NCI-H524 treated with DMSO at 0.1 percent for 48 hours (cell line): ENCODE data around the gene EXD3.
"Not testable (repeated sequence)": the region's sequence is repeated elsewhere in the genome, so short reads cannot be mapped to it uniquely, and the experiment has no call there.

Experiments
- DNase-seq: peaks from one replicate; lab custom pipeline; 2025; lab: John Stamatoyannopoulos, UW

Gene EXD3

DNA sequence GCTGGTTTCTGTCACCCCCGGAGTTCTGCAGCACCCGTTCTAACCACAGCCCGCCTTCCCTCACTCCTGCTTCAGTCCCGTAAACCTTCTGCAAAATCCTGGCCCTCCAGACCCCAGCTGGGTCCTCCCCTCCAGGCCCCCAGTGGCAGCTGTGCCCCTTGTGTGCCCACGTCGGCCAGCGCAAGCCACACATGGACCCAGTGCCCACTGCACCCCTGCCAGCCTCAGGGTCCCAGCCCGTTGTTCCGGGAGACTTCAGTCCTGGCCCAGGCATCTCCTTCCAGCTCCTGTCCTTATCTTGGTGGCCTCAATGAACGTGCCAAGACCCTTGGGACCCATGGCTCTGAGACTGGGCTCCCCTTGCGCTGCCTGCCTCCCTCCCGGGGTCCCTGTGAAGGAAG is 43.2 kb downstream of the EXD3 start:
- DNase-seq: no peak

DNA sequence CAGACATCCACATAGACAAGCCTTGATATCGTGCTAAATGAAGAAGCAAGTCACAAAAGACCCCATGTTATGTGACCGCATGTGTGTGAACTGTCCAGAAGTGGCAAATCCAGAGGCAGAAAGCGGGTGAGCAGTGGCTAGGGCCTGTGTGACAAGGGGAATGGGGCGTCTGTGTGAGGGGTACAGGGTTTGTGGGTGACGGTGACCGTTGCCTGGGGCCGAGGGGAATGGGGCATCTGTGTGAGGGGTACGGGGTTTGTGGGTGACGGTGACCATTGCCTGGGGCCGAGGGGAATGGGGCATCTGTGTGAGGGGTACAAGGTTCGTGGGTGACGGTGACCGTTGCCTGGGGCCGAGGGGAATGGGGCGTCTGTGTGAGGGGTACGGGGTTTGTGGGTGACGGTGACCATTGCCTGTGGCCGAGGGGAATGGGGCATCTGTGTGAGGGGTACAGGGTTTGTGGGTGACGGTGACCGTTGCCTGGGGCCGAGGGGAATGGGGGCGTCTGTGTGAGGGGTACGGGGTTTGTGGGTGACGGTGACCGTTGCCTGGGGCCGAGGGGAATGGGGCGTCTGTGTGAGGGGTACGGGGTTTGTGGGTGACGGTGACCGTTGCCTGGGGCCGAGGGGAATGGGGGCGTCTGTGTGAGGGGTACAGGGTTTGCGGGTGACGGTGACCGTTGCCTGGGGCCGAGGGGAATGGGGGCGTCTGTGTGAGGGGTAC is 44.1 kb downstream of the EXD3 start:
- not testable (repeated sequence) for DNase-seq

DNA sequence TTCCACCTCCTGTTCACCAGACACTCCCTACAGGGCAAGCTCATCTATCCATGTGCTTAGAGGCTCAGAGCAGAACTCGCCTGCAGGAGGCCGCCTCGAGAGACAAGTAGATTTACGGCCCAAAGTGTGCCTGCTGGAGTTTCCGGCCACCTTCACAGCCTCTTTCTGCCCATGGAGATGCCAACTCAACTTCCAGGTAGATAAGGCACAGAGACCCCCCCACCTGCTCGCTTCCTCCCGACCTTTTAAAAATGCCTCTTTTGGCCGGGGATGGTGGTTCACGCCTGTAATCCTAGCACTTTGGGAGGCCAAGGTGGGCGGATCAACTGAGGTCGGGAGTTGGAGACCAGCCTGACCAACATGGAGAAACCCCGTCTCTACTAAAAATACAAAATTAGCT is 46.6 kb downstream of the EXD3 start:
- no peak for DNase-seq

DNA sequence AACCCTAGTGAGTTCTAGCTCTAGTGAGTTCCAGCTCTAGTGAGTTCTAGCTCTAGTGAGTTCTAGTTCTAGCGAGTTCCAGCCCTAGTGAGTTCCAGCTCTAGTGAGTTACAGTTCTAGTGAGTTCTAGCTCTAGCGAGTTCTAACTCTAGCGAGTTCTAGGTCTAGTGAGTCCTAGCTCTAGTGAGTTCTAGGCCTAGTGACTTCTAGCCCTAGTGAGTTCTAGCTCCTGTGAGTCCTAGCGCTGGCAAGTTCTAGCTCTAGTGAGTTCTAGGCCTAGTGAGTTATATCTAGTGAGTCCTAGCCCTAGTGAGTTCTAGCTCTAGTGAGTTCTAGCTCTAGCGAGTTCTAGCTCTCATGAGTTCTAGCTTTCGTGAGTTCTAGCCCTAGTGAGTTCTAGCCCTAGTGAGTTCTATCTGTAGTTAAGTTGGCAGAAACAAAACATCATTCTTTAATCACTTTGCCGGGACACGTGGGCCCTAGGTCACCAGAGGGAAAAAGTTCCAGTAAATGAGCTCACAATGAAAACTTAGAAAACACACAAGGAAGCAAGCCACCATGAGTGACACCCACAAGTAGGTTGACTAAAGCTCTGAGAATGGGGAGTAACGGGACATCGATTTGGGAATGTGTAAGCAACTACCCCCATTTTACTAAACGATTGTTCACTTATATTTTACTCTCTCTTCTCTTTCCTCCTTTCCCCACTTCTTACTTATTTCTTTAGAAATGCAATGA is 47.5 kb downstream of the EXD3 start:
- DNase-seq: no peak

DNA sequence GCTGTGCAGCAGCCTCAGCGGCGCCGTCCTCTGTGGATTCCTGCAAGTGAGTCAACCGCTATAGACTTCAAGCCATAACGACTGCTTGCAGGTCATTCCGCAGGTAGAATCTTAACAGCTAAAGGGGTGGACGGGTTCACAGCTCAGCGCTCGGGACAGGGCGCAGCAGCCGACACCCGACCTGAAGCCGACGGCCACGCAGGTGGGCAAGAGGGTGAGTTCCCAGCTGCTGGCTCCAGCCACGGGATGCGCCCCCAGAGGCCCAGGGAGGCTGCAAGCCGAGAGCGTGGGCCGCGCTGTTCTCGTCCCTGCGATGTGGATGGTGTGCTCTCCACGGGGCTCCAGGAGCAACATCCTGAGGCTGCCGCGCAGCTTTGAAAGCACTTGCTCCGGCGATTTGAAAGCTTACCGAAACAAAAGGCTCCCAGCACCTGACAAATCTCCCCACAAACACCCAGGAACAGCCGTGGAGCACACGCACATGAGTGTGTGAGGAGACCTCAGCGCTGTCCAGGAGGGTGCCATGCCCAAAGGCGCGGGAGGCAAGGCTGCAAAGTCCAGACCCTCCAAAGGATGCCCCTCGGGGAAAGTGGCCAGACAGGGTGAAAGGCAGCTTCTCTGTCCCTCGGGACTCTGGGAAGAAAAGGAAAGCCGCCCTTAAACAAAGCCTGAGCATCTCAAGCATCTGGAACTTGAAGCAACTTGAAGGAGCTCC is 48.7 kb downstream of the EXD3 start:
- no peak for DNase-seq

DNA sequence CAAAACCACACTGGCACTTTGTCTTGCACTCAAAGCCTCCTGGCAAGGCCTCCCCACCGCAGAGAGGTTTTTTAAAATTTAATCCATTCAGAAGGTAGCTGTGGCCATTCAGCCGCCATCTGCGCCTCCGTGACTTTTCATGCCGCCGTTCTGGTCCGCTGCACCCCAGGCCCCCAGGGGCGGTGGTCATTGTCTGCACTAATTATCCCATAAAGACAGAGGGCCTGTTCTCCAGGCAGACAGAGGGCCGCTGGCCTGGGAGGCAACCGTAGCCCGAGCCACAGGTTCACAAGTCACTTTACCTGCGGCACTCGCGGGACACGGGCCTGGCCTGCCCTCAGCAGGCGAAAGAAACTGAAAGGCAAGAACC is 49.4 kb downstream of the EXD3 start:
- DNase-seq: no peak

DNA sequence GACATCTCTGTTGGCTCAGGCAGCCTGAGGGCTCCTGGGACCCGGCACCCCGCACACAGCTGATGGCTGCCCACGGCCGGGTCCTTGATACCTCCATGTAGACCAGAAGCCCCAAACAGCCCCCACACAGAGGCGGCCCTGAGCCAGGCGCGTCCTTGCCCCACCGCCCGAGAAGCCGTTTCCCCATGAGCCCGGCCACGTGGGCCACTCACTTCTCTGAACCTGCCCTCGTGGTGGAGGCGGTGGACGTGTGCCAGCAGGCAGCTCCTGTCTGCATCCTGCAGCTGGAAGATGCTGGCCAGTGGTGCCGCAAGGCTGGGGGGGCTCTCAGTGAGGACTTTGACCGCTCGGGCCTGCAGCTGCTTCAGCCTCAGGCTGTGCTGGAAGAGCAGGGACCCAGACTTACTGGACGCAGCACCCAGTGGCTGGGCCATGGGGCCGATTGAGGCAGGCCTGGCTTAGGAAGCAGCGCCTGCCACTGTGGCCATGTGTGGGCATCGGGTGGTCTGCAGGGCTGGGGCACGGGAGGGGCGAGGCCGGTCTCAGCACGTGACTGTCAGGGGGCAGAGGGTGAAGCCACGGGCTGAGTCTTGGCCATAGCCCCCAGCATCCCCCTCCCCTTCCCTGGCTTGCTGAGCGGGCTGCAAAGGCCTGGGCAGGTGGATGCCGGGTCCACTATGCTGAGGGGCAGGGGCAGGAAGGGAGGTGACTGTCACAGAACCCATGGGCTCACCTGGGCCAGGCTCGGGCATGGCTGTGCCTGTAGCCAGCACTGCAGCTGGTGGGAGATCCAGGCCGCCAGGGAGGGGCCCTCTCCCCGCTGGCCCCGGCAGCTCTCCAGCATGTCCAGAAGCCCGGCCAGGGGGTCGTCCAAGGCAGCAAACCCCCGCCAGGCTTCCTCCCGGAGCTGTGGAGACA is 50.0 kb downstream of the EXD3 start:
- no peak for DNase-seq

DNA sequence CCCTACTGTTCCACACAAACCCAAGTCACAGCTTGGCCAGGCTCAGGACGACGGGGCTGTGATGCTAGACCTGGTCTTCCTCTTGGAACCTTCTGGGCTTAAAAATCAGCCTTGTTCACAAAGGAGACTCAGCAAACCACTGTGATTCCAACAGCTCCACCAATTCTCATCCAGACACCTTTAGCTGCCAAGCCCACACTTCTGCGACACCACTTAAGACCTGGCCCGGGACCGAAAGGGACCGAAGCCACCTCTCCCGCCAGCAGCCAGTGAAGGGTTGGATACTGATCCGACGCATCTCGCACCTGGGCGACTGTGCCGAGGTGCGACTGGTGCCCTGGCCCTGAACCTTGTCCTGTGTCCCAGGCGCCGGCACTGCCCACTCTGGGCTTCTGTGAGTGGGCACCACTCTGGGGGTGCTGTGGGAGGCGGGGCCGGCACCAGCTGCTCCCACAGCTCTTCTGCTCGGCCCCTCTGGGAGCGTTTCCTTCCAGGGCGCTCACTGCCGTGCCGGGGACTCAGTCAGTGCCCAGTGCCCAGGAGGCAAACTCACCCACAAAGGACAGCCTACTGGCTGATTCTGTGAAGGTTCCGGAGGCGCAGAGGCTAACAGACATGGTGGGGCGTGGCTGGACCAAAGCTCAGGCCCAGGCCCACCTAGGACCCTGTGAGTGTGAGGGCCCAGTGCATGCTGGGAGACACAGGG is 50.9 kb downstream of the EXD3 start:
- no peak for DNase-seq

DNA sequence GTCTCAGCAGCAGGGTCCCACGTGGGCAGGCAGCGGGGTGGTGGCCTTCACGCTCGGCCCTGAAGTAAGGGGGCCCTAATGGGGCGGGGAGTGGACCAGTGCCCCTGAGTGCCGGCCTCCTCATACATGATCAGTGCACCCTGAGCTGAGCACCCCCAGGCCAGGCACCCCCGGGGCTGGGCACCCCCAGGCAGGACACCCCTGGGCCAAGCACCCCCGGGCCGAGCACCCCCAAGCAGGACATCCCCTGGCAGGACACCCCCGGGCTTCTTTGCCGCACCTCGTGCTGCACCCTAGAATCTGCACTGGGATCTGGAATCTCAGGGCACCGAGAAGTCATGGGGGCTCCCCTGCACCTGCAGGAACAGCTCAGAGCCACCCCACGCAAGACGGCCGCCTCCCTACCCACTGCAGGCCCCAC is 51.4 kb downstream of the EXD3 start:
- DNase-seq: no peak

DNA sequence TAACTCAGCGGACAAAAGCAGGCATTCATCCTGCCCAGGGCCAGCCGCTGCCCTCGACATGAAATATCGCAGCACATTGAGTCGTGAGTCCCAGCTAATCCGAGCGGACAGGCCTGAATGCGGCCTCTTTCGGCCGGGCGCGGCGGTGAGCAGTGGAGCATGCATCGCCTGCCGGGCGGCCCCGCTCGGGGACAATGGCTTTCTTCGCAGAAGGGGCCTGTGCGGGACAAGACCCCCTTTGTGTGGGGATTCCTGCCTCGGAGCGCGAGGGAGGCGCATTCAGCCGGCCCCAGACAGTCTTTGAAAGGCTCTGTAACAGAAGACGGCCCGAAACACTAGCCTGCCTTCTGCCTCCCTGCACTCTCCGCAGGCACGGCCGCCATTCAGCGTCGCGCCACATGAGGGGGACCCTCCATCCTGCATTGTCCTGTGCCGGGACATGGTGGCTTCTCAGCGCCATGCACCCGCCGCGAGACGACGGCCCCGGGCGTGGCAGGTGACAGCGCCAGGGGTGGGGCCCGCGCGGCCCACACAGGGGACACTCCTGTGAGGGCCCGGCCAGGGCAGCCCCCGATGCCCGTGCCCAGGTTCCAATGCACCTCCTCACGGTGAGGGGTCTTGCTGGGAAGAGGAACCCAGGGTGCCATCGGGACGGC is 52.0 kb downstream of the EXD3 start:
- DNase-seq: no peak

DNA sequence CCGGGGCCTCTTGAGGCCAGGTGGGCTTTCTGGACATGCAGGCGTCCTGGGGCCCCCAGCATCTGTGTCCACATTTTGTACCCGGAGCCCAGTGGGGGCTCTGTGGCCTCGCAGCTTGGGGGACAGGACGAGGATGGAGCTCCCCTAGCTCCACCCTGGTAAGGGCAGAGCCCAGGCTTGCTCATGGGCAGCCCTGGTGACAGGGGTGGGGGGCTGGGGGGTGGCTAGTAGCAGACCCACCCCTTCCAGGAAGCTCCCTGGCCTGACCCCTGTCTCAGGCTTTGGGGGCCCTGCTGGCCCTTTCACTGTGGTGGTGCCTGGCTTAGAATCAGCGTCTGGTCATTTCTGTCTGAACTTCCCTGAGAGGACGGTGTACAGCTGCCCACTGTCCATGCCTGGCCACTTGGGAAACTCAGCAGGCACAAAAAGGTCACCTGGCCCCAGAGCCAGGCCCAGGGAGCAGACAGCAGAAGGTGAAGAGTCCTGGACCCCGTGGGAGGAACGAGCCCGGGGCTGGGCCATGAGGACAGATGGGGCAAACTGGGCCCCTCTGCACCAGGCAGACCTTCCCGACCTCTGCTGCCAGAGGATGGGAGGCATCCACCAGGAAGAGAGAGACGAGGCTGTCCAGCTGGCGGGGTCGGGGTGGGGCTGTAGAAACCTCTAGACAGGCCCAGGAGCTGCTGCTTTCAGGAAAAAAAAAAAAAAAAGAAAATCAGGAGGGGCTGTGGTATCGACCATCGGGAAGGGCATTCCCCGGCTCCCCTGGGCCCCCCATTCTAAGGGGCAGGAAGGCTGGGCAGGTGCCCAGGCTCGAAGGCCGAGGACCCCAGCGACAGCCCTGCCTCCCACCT is 52.8 kb downstream of the EXD3 start:
- no peak for DNase-seq

DNA sequence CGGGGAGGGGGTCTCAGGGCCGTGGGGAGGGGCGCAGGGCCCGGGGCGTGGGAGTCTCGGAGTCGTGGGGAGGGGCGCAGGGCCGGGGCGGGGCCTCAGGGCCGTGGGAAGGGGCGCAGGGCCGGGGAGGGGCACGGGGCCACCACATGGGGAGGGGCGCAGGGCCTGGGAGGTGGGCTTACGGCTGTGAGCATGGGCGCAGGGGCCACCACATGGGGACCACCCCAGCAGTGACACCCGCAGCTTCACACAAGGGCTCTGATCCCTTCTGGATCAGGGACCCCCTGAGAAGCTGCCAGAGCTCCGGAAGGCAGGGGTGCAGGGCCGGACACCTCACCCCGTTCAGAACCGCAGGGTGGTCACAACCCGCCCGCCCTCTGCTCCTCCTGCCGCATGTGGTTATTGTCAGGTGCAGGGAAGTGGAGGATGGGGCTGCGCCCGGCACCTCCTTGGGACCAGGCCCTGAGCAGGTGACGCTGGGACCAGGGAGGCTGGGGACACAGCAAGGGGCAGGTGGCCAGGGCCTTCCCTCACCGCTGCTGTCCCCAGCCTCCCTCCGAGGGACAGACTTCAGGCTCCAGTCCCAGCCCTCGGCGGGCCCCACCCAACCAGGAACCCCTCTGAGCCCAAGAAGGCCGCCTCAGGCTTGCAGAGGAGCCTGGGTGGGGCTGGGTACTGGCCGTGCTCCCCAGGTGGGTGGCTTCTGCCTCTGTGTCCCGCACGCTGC is 53.7 kb downstream of the EXD3 start:
- no peak for DNase-seq

DNA sequence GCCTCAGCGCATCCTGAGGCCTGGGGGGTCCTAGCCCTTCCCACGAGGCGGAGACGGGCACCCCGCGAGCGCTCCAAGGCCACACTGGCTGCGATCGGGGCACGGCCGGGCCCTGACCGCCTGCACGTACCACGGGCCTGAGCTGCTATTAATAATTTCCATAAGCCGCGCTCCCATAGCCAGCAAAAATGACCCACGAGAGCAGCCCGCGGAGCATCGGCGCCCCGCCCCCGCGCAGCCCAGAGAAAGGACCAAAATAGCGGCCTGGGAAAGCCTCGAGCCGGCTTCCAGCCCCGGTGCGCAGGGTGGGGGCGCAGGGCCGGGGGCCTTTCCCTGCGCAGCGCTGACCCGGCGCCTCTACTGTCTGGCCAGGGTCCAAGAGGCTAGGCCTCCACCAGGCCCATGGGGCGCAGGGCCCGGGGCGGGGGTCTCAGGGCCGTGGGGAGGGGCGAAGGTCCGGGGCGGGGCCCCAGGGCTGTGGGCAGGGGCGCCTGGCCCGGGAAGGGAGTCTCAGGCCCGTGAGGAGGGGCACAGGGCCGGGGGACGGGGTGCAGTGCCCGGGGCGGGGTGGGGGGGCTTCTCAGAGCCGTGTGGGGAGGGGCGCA is 54.4 kb downstream of the EXD3 start:
- no peak for DNase-seq

DNA sequence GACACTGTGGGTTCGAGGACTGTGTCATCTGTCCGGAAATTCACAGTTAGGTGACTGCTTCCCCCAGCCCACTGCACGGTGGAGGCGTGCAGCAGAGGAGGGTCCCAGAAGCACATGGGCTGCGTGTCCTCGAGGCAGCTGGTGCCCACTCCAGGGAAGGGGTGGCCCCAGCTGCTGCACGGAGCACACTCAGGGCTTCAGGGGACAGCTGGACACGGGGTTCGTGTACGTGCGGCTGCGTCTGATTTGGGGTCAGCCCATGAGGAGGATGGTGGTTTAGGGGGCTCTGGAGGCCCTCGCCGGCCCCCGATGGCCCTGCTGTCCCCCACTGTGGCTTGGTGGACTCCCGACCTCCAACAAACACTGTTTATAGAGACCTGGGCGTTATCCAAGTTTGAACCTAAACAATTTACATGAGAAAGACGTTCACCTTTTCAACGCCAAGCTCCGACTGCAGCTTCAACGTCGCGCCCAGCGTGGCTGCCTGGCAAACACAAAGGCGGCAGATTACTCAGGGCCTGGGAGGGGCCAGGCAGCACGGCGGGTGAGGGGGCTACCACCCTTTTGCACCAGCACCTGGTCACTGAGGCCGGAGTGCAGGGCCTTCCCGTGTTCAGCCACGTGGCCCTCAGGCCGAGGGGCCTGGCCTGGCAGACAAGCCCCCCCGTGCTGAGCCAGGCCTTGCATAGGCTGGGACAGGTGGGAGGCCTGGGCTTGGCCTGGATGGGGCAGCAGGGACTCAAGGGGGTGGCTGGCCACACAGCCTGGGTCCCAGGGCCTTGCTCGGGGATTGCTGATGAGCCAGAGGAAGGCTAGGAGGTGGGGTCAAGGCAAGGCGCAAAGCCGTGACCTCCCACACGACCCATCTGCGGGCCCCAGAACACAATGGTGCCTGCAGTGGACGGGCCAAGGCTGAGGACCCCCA is 55.2 kb downstream of the EXD3 start:
- no peak for DNase-seq

DNA sequence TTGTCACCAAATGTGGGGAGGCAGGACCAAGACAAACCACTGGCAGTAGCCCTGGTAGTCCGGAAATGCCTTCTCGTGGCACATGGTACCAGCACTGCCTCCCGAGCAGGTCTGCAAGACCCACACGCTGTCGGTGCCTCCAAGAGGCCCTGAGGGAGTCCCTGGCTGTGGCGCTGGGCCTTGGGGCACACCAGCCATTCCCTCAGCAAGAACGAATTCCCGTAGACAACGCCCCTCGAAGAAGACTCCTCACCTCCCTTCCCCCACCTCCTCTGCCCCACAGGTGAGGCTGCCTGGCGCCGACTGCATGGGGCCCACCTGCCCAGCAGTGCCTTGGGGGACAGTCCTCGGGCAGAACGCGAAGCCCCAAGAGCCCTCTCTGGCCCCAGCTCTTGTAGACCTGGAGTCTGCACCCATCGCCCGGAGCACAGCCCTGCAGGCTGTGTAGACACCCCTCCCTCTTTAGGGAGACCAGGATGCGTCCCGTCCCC is 56.0 kb downstream of the EXD3 start:
- DNase-seq: no peak

DNA sequence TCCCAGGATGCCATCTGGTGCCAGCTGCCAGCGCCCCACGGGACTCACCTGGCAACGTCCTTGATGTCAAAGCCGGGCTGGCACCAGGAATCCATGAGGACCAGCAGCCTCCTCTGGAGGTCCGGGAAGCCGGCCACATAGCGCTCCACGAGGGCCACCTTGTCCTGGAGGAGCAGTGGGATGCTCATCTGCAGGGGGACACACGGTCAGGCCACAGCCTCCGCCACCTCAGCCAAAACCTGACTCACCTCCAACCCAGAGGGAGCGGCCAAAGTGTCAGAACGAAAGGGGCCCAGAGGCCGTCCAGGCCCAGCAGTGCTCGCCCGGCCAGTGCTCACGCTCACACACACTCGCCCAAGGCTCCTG is 56.5 kb downstream of the EXD3 start:
- DNase-seq: no peak

DNA sequence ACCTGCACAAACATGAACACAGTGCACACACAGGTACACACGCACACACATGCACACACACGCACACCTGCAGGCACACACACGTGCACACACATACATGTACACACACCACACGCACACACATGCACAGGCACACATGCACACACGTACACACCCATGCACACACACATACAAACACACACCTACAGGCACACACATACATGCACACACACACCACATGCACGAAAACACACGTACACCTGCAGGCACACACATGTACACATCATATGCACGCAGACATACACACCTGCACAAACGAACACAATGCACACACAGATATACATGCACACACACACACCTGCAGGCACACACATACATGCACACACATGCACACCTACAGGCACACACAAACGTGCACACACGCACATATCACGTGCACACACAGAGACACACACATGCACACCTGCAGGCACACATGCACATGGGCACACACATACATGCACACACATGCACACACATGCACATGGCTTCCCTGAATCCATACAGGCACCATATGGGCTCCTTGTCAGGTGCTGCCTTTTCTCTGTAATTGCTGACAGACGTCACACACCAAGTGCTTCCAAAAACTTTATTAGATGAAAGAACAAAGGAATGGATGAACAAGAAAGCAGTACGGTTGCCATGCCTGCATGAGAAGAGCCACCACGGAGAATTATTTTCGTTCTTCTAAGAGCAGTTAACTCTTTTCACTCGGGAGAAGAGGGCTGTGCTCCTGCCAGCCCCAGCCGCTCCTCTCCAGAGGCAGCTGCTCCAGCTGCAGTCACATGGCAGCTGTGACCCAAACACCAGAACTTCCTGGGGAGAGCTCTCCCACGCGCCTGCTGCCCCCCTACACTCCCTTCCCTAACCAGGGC is 57.2 kb downstream of the EXD3 start:
- no peak for DNase-seq
